ENCODE measurements around the gene PTPRK.
"Not testable (repeated sequence)": the region's sequence is repeated elsewhere in the genome, so short reads cannot be mapped to it uniquely, and the experiment has no call there.

PTPRK gene

DNA sequence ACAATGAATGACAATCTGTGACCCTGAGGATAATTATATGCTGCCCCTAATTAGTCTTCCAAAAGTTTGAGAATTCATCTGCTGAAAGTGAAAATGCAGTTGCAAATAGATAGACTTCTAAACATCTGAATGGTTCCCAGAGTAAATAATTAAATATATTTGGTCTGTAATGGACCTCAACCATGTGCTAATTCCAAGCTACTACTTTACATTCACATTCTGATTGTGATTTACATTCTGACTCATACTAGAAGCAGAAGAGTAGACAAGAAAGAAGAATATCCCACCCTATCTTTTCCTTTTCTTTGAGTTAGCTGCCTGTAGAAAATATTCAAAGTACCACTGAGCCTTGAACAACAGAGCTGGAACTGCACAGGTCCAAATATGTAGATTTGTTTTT, 80.8 kb downstream of the PTPRK start:
- DNase-seq (ENCODE audit: low read depth, low spot score) = no peak

DNA sequence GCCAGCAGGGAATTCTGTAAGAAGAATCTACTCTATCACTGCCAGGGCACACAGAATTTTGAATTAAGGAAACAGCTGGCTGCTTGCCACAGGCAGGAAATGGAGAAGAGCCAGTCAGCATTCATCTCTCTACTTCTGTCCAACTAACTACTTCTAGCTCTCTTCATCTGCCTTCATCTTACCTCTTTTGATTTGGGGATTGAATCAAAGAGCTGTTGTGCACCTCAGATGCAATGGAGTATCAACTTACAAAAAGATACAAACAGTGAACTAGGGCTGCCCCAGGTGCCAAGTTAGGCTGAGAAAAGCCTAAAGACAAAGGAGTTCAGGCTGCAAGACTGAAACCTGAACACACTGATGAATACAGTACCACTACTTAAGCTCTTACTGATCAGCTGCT, 82.0 kb downstream of the PTPRK start:
- no peak for DNase-seq (ENCODE audit: low read depth, low spot score)

DNA sequence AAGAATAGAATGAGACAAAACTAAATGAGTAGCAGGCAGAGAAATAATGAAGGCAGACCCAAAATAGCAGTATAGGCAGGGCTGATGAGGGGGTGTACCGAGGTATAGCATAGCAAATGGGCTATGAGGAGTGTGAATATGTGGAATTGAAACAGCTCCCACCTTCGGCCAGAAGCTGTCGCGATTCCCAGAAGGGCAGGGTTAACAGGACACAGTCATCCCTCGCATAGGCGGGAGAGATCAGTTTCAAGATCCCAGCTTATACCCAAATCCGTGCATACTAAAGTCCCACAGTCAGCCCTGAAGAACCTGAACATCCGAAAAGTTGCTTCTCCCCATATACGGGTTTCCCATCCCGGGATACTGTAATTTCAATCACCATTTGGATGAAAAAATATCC, 82.7 kb downstream of the PTPRK start:
- DNase-seq (ENCODE audit: low read depth, low spot score) = no peak

DNA sequence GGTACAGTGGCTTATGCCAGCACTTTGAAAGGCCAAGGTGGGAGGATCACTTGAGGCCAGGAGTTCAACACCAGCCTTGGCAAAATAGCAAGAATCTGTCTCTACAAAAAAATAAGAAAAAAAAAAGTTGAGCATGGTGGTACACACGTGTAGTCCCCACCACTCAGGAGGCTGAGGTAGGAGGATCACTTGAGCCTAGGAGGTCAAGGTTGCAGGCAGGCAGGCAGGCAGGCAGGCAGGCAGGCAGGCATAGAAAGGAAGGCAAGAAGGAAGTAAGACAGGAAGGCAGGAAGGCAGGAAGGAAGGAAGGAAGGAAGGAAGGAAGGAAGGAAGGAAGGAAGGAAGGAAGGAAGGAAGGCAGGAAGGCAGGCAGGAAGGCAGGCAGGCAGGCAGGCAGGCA, 85.6 kb downstream of the PTPRK start:
- not testable (repeated sequence) for DNase-seq (ENCODE audit: low read depth, low spot score)

DNA sequence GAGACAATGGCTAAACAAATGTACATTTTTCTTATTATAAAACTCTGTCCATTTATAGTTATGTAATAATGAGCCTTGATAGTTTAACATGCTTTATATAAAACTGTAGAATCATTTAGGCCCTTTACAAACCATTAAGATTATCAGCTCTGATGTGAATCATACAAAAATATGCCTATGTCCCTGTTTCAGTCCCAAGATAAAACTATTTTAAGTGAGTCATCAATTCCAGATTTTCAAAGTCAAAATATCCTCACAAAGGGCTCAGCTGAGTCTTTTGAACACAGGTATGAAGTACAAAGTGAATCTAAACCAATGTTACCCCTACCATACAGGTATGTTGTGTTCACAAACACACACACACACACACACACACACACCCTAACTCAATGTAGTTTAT, 88.0 kb downstream of the PTPRK start:
- no peak for DNase-seq (ENCODE audit: low read depth, low spot score)

DNA sequence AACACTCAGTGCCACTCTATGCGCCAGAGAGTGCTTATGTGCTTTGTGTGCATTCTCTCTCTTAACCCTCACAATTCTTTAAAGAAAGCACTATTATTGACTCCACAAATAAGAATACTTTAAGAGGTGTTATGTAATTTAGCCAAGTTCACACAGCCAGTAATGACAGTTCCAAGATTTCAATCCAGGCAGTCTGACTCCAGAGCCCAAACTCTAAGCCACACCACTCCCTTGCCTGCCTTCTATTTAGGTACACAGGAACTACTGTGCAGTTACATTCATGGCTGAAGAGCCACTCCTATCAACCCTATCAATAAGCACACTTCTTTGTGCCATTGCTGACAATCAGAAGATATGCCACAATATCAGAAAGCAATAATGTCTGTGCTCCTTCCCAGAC, 93.3 kb downstream of the PTPRK start:
- DNase-seq (ENCODE audit: low read depth, low spot score) = no peak

DNA sequence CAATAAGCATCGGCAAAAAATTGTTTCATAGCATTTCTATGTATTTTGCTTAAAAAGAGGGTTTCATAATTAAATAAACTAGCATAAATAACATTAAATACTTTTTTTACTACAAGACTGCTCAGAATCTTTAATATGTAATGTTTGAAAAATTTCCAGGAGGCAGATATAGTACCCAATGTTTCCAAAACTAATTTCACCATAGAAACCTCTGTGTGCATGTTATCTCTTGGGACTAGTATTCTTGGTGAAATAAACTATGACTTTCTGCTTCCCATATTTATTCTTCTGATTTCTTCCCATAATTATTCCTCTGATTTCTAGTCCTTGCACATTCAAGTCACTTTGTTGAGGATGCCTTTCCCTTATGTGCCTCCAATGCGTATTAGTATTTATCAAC, 94.5 kb downstream of the PTPRK start:
- no peak for DNase-seq (ENCODE audit: low read depth, low spot score)

DNA sequence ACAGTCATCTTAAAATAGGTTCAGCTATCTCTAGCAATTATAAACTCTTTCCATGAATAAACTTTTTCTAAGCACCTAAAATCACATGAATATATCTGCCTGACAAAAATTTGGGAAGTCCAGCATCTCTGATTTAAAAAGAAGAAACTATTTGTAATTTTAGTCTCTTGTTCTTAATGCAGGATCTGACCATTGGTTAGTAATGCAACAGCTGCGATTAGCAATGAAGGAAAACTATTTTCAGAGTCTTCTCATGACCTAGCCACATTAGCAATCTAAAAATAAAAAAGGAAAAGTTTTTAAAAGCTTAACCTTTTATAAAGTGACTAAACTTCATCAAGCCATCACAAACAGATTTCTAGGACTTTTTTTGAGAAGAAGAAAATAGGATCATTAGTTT, 97.5 kb downstream of the PTPRK start:
- DNase-seq (ENCODE audit: low read depth, low spot score) = no peak

DNA sequence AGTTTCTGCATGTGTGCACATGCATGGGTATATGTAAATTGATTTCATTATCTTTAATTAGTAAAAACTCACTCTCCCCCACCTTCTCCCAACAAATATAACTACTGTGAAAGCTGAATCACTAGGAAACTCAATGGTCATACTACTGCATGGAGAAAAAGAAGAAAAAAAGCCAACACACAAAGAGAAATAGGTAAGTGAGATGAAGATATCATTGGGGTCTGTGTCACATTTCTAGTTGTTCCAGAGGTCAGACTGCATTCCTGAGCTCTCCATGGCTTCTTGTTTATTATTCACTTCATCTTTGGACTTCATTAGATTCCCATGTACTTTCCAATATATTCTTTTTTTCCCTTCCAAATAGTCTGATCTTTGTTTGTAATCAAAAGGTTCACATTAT, 98.2 kb downstream of the PTPRK start:
- no peak for DNase-seq (ENCODE audit: low read depth, low spot score)

DNA sequence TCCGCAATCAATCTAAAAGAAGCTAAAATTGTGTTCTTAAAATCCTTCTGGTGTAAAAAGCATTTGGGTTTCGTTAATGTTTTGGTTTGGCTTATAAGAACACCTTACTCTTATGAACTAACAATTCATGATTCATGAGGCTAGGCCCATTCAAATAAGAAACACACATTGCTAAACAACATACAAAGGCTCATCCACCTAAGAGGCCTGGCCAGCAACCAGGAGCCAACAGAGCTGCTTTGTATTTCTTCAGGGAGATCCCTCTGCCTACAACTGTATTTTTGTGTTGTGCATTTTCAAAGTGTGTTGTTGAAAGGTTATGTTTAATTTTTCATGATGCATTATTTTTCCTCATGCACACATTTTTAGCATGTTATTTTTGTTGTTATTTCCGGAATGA, 98.6 kb downstream of the PTPRK start:
- DNase-seq (ENCODE audit: low read depth, low spot score) = no peak

DNA sequence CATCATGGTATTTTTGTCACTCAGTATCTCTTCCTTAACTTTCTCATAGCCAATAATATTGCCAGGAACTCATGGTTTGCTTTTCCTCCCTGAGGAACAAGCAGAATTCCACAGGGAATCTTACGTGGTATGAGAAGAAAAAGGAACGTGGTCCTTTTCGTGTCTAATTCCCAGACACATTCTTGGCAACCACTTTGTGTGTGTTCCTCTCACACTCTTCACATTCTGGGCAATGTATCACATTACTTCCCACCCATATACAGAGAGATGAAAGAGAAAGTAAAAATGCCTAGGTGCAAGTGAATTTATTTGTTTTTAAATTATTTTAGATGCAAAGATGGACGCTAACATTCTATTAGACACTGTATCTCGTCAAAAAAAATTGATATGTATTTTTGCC, 102.7 kb downstream of the PTPRK start:
- DNase-seq (ENCODE audit: low read depth, low spot score) = no peak

DNA sequence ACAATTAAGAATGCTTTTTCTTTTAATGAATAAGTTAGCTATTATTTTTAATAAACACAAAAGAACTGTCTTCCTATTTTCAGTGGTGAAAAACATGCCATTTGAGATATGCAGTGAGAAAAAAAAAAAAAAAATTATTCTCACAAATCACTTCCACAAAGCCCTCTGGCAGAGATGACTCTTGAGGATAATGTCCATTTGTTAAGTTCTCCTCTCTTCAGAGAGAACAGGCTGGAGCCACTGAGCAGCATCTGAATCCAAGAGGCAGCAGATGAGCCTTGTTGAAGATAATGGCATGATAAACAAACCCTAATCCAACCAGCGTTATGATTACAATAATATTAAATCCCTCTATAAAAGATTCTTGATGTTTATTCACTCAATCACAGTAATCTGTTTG, 105.0 kb downstream of the PTPRK start:
- DNase-seq (ENCODE audit: low read depth, low spot score) = no peak

DNA sequence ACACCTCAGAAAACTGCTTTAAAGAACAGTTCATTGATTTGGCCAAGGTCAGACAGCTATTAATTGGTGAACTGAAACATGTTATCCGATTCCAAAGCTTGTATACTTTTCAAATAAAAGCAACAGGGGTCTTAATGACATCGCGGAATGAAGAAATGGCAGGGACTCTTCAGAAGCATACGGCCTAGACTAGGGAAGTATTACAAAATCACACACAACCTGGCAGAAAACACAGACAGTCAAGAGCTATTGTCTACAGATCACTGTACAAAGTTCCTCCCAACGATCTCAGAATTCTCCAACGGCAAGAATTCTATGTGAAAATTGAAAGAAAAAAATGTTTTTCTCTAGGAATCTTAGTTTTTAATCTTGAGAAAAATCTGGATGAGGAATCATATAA, 105.5 kb downstream of the PTPRK start:
- no peak for DNase-seq (ENCODE audit: low read depth, low spot score)

DNA sequence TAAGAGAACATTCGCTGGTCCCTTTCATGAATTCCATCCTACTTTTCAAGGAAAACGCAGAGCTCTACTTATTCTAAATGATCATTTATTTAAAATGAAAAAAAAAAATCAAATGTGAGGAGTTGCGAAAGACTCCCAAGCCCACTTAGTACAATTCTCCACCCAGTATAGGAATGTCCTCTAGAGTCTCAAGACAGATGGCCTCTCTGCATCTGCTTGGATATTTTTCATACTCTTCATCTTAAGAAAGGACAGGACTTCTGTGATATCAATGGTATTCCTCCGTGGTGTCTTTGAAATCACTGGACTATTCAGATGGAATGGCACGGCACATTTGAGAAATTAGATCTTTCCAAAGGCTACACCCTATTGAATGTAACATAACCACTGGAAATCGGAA, 107.1 kb downstream of the PTPRK start:
- DNase-seq (ENCODE audit: low read depth, low spot score) = no peak

DNA sequence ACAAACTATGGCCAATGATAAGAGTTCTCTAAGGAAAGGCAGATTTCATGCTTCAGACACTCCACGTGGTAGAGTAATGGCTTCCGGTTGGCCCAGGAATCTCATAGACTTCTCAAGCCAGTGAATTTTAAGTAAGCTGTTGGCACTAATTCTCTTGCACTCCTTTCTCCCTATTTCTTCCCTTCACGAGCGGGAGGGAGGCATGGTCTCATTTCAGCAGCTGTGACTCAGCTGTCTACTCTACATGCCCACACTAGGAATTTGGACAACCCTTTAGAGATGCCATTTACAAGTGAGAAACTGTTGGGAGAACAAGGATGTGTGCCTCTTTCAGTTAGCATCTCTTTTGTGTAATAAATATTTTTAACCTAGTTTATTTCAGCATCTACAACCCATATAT, 107.7 kb downstream of the PTPRK start:
- DNase-seq (ENCODE audit: low read depth, low spot score) = no peak

DNA sequence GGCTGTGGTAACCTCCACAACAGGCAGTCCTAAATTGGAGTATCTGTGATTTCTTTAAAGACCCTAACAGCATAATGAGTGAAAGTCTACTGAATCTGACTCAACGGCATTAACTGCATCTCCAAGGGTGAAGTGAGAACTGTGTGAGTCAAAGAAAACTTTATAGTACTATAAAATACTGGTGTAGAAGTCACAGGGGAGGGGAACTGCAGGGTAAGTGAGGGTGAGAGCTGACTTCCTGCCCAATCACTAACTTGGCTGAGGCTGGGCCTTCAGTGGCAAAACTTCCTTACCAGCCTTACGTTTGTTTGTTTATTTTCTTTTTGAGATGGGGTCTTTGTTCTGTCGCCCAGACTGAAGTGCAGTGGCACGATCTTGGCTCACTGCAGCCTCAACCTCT, 109.8 kb downstream of the PTPRK start:
- no peak for DNase-seq (ENCODE audit: low read depth, low spot score)

DNA sequence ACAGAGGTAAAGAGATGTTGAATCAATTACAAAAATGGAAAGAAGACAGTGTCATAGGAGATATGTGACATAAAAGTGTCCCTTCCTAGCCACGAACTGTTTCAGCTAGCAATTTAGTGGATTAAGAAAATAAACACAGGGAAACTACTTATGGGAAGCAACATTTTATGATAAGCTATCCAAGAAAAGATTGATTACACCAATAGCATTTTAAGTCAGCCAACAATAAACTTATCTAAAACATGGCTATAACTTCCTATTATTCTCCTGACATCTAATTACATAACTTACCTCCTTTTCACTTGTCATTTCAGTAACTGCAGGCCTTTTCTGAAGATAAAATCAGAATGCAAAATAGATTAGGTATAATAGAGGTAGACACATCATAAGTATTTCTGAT, 111.4 kb downstream of the PTPRK start:
- no peak for DNase-seq (ENCODE audit: low read depth, low spot score)

DNA sequence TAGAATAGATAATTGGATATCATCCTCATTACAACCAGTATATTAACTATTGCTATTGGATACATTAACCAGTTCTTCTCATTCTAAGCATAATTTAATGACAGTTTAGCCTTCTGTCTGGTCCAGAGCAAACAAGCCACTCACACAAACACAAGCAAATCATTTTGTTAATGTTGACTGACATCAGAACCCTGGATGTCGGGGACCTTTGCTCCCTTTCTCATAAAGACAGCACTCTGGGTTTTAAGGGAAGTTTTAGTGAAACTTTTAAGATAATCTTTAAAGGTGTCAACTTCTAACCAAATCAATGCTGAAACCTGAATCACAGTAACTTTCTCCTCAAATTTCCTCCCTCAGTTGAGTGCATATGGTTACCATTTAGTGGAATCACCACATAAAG, 113.9 kb downstream of the PTPRK start:
- DNase-seq (ENCODE audit: low read depth, low spot score) = no peak

DNA sequence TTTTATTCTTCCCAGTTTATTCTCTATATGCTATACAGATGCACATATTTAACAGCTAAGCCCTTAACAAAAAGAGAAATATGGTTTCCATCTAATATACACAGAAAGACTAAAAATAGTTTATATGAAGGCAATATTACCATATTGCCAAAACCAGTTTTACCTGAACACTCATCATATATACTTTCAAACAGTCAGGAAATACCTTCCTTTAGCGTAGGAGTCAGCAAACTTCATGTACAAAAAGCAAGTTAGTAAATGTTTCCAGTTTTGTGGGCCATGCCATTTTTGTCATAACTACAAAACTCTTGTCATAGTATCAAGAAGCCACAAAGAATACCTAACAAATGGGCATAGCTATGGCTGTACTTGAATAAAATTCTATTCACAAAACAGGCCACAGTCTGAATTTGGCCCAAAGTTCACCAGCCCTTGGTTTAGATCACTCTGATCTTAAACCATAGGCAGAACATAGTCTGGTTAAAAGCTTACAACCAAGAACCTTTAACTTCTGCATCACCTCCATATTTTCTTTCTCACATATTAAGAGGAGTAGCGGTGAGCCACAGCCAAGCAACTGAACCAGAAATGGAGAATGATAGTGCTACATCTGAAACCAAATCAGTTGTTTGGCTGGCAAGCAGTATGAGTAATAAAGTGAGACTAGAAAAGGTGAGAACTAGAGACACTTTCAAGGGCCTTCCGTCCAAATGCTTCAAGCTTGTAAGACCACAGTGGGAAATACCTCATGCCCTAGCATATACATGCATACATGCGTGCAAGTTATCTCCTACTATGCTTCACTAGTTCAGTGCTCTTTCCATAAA, 116.6 kb downstream of the PTPRK start:
- DNase-seq (ENCODE audit: low read depth, low spot score) = no peak

DNA sequence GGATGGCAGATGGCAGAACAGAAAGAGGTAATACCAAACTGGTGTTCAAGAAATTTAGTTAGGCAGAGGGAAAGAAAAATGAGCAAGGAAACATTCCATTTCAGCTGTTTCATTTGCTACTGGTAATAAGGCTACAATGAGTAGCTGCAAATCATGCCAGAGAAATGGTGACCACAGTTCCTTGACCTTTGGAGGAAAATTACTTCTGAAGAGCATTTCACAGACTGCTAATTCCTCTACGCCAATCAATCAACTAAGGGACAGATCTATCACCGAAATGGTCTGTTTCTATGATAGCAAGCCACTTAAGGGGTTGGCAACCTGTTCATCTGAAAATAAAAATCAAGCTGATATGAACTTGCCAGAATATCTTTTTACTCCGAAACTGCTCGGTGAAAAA, 119.5 kb downstream of the PTPRK start:
- no peak for DNase-seq (ENCODE audit: low read depth, low spot score)

DNA sequence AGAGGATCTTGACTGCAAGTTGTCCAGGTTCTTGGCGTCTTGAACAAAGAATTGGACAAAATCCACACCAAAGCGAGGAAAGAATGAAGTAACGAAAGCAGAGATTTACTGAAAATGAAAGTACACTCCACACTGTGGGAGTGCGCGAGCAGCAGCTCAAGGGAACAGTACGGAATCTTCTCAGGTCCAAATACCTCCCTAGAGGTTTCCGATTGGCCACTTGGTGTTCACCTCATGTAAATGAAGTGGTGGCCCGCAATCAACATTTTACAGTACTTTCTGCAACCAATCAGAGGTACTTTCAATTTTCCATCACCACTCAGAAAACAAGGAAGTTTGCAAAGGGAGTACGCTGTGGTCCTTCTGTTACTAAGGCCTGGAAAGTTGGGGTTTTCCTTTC, 122.4 kb downstream of the PTPRK start:
- no peak for DNase-seq (ENCODE audit: low read depth, low spot score)

DNA sequence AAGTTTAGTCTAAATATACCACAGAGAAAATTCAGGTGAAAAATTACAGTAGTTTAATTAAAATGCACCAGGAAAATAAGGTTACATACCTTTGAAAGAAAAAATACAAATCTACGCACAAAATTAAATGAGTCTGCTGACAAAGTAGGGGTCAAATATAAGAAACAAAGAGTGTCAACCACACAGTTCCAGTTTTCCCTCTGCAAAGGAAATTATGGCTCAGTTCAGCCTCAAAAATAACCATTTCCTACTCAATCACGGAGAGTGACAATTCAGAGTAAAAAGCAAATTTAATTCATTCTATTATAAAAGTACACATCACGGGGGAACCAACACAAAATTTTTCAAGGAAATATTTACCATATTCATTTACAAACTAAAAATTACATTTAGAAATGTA, 124.8 kb downstream of the PTPRK start:
- no peak for DNase-seq (ENCODE audit: low read depth, low spot score)

DNA sequence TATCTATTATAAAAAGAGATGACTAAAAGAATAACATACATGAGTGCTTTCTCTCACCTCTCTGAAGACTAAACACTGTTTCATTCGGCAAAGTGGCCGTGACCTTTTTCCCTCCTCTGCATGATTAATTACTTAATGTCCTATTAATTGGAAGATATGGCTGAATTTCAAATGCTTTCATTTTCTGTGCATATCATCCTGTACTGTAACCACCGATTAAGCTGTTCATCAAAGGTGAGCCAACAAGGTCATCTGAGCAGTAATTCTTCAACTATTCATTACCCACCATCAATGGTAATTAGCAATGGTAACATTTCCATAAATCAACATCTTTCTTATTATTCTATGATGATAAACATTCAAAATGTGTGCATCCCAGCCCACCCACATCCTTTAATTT, 125.2 kb downstream of the PTPRK start:
- no peak for DNase-seq (ENCODE audit: low read depth, low spot score)

DNA sequence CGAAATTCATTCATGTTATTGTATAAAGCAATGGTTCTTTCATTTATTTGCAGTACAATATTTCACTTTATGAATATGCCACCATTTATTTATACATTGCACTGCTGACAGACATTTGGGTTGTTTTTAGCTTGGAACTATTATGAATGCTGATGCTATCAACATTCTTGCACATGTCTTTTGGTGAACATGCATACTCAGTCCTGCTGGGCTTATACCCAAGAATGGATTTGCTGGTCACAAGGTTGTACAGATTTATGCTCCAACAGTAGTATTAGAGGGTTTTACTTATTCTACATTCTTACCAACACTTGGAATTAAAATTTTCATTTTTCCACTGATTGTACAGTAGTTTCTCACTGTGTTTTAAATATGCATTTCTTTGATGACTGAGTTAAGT, 126.2 kb downstream of the PTPRK start:
- DNase-seq (ENCODE audit: low read depth, low spot score) = no peak
